Testis (tissue), 2 donors: ENCODE results near the gene CLN3.
"Not testable (repeated sequence)": the region's sequence is repeated elsewhere in the genome, so short reads cannot be mapped to it uniquely, and the experiment has no call there.

ENCODE experiments used
- CTCF ChIP-seq, 3 experiments: fragments of 450-650 bp in 2 of 3; fragments of 200-600 bp in 1 of 3; sonication (generic) in 1 of 3; IDR thresholded peaks; one replicate each; pipeline ENCODE4 v1.5.1; 2016 to 2019; ENCODE audit warnings: antibody characterized with exemption in 3 of 3, mild to moderate bottlenecking in 2 of 3, moderate library complexity in 1 of 3
- POLR2A ChIP-seq: fragments of 450-650 bp; IDR thresholded peaks from one replicate; pipeline ENCODE4 v1.6.1; 2017; ENCODE audit warnings: antibody characterized with exemption, mild to moderate bottlenecking, moderate library complexity

- not testable (repeated sequence) for TF ChIP-seq POLR2A; CTCF (IDR thresholded peaks at IDR 0.05)
Observed at GRCh38 chr16:28447081-28447480, 44.8 kb downstream of the CLN3 start.
